HL-60 (cell line): Measurements from ENCODE around the gene ZDHHC21.

Experiments used
- DNase-seq, 2 experiments: peaks; one replicate each; pipeline ENCODE4 v3.0.0-alpha.2; 2010 to 2020; ENCODE audit warnings: low read depth in 1 of 2, low spot score in 1 of 2
- H3K27ac ChIP-seq: fragments of 250-450 bp; sonication (Bioruptor Pico); replicated peaks from 2 replicates; pipeline ENCODE4 v1.5.1; 2020; ENCODE audit warnings: mild to moderate bottlenecking, moderate library complexity
- H3K27me3 ChIP-seq: fragments of 250-450 bp; sonication (Bioruptor Pico); 2 replicates; pipeline ENCODE4 v1.5.1; 2021; ENCODE audit warnings: mild to moderate bottlenecking, moderate library complexity; ENCODE audit not compliant: insufficient read depth, poor library complexity, severe bottlenecking
- H3K4me3 ChIP-seq: replicated peaks from 2 replicates; pipeline ENCODE4 v1.5.1; 2011; ENCODE audit warnings: mild to moderate bottlenecking, control low read depth, low read length; ENCODE audit not compliant: insufficient read depth
- GABPA ChIP-seq: IDR thresholded peaks from 2 replicates; pipeline ENCODE4 v1.6.1; 2012; ENCODE audit warnings: low read depth
- POLR2AphosphoS5 ChIP-seq: IDR thresholded peaks from 2 replicates; pipeline ENCODE4 v1.6.1; 2012; ENCODE audit warnings: low read depth
- SPI1 ChIP-seq: IDR thresholded peaks from 2 replicates; pipeline ENCODE4 v1.6.1; 2012; ENCODE audit warnings: low read depth, mild to moderate bottlenecking, borderline replicate concordance
- TF ChIP-seq, protein P1 (sequence below): IDR thresholded peaks from one replicate; pipeline ENCODE4 v1.5.1; 2011; ENCODE audit warnings: low read length, control low read depth, inconsistent platforms; ENCODE audit not compliant: insufficient read depth
- TF ChIP-seq, protein P2 (sequence below): IDR thresholded peaks from 2 replicates; pipeline ENCODE4 v1.6.1; 2012; ENCODE audit warnings: low read depth; ENCODE audit not compliant: insufficient replicate concordance

The ZDHHC21 gene

DNA sequence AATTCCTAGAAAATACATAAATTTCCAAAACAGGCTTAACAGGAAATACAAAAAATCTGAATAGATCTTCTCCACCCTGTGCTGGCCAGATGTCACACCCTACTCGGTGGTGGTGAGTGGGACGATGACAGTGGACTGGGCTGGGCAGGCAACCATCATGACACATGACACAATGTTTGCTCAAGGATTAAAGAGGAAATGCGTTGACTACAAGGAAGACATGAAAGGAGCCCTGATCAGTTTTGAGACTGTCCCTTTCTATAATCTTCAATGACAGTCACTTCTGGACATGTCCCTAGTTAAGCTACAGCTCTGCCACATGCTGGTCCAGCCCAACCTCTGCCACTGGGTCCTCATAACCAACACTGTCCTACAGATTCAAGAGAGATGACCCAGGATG, 99.8 kb downstream of the ZDHHC21 start:
- no peak for DNase-seq
- TF ChIP-seq POLR2AphosphoS5 = no peak
- no peak for TF ChIP-seq GABPA
- no peak for TF ChIP-seq SPI1
- TF ChIP-seq, protein P1, sequence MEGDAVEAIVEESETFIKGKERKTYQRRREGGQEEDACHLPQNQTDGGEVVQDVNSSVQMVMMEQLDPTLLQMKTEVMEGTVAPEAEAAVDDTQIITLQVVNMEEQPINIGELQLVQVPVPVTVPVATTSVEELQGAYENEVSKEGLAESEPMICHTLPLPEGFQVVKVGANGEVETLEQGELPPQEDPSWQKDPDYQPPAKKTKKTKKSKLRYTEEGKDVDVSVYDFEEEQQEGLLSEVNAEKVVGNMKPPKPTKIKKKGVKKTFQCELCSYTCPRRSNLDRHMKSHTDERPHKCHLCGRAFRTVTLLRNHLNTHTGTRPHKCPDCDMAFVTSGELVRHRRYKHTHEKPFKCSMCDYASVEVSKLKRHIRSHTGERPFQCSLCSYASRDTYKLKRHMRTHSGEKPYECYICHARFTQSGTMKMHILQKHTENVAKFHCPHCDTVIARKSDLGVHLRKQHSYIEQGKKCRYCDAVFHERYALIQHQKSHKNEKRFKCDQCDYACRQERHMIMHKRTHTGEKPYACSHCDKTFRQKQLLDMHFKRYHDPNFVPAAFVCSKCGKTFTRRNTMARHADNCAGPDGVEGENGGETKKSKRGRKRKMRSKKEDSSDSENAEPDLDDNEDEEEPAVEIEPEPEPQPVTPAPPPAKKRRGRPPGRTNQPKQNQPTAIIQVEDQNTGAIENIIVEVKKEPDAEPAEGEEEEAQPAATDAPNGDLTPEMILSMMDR = no peak
- TF ChIP-seq, protein P2, sequence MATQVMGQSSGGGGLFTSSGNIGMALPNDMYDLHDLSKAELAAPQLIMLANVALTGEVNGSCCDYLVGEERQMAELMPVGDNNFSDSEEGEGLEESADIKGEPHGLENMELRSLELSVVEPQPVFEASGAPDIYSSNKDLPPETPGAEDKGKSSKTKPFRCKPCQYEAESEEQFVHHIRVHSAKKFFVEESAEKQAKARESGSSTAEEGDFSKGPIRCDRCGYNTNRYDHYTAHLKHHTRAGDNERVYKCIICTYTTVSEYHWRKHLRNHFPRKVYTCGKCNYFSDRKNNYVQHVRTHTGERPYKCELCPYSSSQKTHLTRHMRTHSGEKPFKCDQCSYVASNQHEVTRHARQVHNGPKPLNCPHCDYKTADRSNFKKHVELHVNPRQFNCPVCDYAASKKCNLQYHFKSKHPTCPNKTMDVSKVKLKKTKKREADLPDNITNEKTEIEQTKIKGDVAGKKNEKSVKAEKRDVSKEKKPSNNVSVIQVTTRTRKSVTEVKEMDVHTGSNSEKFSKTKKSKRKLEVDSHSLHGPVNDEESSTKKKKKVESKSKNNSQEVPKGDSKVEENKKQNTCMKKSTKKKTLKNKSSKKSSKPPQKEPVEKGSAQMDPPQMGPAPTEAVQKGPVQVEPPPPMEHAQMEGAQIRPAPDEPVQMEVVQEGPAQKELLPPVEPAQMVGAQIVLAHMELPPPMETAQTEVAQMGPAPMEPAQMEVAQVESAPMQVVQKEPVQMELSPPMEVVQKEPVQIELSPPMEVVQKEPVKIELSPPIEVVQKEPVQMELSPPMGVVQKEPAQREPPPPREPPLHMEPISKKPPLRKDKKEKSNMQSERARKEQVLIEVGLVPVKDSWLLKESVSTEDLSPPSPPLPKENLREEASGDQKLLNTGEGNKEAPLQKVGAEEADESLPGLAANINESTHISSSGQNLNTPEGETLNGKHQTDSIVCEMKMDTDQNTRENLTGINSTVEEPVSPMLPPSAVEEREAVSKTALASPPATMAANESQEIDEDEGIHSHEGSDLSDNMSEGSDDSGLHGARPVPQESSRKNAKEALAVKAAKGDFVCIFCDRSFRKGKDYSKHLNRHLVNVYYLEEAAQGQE = no peak
- H3K4me3 ChIP-seq = no peak overlapping the region
- no peaks in the 10 kb centered on the region for H3K27me3 ChIP-seq
- H3K27ac ChIP-seq = no peak overlapping the region

DNA sequence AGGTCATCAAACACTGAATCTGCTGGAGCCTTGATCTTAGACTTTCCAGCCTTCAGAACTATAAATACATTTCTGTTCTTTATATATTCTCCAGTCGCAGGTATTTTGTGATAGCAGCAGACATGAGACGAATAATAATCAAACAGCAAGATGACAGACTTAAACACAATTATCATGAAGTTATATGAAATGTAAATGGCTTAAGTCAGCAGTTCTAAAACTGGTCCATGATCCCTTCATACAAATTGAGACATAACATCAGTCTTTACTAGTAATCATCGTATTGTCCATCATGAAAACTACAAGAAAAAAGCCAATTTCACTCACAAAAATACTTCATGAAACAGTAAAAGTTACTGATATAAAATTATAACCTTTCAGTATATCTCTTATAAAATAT, 101.8 kb downstream of the ZDHHC21 start:
- no peak overlapping the region for H3K27ac ChIP-seq
- TF ChIP-seq SPI1 (no peak), POLR2AphosphoS5 (no peak), GABPA (no peak)
- TF ChIP-seq, protein P2 = no peak
- TF ChIP-seq, protein P1 = no peak
- no peaks in the 10 kb centered on the region for H3K27me3 ChIP-seq
- no peak for DNase-seq
- no peak overlapping the region for H3K4me3 ChIP-seq

DNA sequence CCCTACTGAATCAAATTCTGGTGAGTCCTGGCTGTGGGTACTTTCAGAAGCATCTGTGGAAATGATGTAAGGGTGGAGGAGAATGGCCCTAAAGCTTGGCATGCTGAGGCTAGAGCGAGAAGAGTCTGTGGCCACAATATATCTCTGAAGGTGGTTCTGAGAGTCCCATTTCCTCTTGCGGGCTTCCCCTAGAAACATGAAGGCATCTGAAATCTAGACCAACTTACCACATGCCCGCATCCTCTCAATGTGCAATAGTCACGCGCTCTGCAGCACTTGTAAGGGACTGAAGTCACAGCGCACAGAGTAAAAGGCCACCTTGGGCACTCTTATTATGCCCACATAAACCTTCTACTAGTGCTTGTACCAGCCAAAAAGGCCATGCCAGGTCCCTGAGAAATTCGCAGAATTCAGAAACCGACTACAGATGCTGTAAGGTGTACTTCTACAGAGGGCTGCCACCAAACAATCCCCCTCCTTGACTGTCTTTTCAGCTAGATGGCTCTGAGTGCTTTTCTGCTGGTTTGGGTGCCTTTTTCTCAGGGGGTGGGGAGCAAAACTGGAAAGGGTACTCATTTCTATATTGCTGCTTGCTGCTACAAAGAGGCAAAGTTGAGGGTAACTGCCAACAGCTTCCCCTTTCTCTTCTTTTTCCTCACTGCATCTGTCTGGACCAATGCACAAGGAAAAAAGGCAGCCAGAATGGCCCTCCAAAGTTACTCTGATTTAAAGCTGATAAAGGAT, 107.3 kb downstream of the ZDHHC21 start:
- TF ChIP-seq, protein P2 = no peak
- no peak for TF ChIP-seq POLR2AphosphoS5
- no peaks in the 10 kb centered on the region for H3K27me3 ChIP-seq
- DNase-seq = no peak
- H3K4me3 ChIP-seq = no peak overlapping the region
- no peak overlapping the region for H3K27ac ChIP-seq
